ENCODE measurements around the gene PIAS1. TPM values are rescaled to one million over a fixed set of nuclear protein-coding genes. Genes with fewer than 3 reads are reported as not detected.
A peak's percentile ranks its signal among the peaks of the same experiment; 100 is the strongest.

Gene PIAS1
- total RNA-seq, 3 donors from 2014 or later (not counting 1 experiment from before 2014, with no cell fraction given), result 94.7 to 103 (median 99.2) TPM

- H3K27ac ChIP-seq (ENCODE audit: low read length), result no peak overlapping the region
- H3K27ac Mint-ChIP-seq, result peak overlapping the region in 1 of 2 donors; percentile 38
- ATAC-seq (no peak), DNase-seq (no peak)
- peaks cover 3% of the 10 kb centered on the region for H3K36me3 ChIP-seq (ENCODE audit: control insufficient read depth, insufficient read depth, low read length)
- H3K4me1 ChIP-seq (ENCODE audit: control insufficient read depth, insufficient read depth, low read length), result peaks cover 3% of the 10 kb centered on the region
- H3K4me3 ChIP-seq (ENCODE audit: low read length), result no peak overlapping the region
- peaks cover 0 to 18% of the 10 kb centered on the region in 2 donors for H3K4me1 Mint-ChIP-seq
- H3K27me3 Mint-ChIP-seq (ENCODE audit: low read depth in 2 of 2), result no peaks in the 10 kb centered on the region
- no peaks in the 10 kb centered on the region for H3K36me3 Mint-ChIP-seq
- intact Hi-C loops (cut with micrococcal nuclease), result no loop called here
- no peaks in the 10 kb centered on the region for H3K9me3 ChIP-seq (ENCODE audit: control insufficient read depth, insufficient read depth, low read length)
- no peak for TF ChIP-seq CTCF (IDR thresholded peaks at IDR 0.05)
- H3K27me3 ChIP-seq (ENCODE audit: control insufficient read depth, insufficient read depth, low read length), result no peaks in the 10 kb centered on the region
- no peaks in the 10 kb centered on the region for H3K9me3 Mint-ChIP-seq
- no peak overlapping the region for H3K4me3 Mint-ChIP-seq
- 97% methylated on average over 8 of the region's 8 CpGs for WGBS (ENCODE audit: insufficient coverage)
Observed at GRCh38 chr15:68197170-68197492, 143.0 kb downstream of the PIAS1 start.

- intact Hi-C loops (cut with micrococcal nuclease), result no loop called here
- H3K27ac Mint-ChIP-seq, result peak overlapping the region in 1 of 2 donors; percentile 38
- peaks cover 0 to 16% of the 10 kb centered on the region in 2 donors for H3K4me1 Mint-ChIP-seq
- H3K27me3 ChIP-seq (ENCODE audit: control insufficient read depth, insufficient read depth, low read length), result no peaks in the 10 kb centered on the region
- peaks cover 3% of the 10 kb centered on the region for H3K4me1 ChIP-seq (ENCODE audit: control insufficient read depth, insufficient read depth, low read length)
- DNase-seq (no peak), ATAC-seq (no peak)
- no peaks in the 10 kb centered on the region for H3K27me3 Mint-ChIP-seq (ENCODE audit: low read depth in 2 of 2)
- H3K4me3 Mint-ChIP-seq, result no peak overlapping the region
- TF ChIP-seq CTCF (IDR thresholded peaks at IDR 0.05), result no peak
- no peaks in the 10 kb centered on the region for H3K36me3 Mint-ChIP-seq
- 93% methylated on average over 11 of the region's 11 CpGs for WGBS (ENCODE audit: insufficient coverage)
- no peaks in the 10 kb centered on the region for H3K9me3 Mint-ChIP-seq
- no peak overlapping the region for H3K4me3 ChIP-seq (ENCODE audit: low read length)
- no peaks in the 10 kb centered on the region for H3K9me3 ChIP-seq (ENCODE audit: control insufficient read depth, insufficient read depth, low read length)
- peaks cover 2% of the 10 kb centered on the region for H3K36me3 ChIP-seq (ENCODE audit: control insufficient read depth, insufficient read depth, low read length)
- no peak overlapping the region for H3K27ac ChIP-seq (ENCODE audit: low read length)
Observed at GRCh38 chr15:68197661-68198437, 143.7 kb downstream of the PIAS1 start.

GRCh38 chr15:68199340-68199739 is 145.2 kb downstream of the PIAS1 start:
- DNase-seq, result no peak
- Mint-ChIP-seq H3K4me3 (no peak overlapping the region), H3K27ac (peak overlapping the region in 1 of 2 donors; percentile 70), H3K36me3 (no peaks in the 10 kb centered on the region), H3K4me1 (peaks cover 0 to 11% of the 10 kb centered on the region in 2 donors), H3K27me3 (ENCODE audit: low read depth in 2 of 2) (no peaks in the 10 kb centered on the region), H3K9me3 (no peaks in the 10 kb centered on the region)
- H3K27ac ChIP-seq (ENCODE audit: low read length), result no peak overlapping the region
- no peak overlapping the region for H3K4me3 ChIP-seq (ENCODE audit: low read length)
- TF ChIP-seq CTCF (IDR thresholded peaks at IDR 0.05), result no peak
- no peaks in the 10 kb centered on the region for H3K27me3 ChIP-seq (ENCODE audit: control insufficient read depth, insufficient read depth, low read length)
- peaks cover 3% of the 10 kb centered on the region for H3K4me1 ChIP-seq (ENCODE audit: control insufficient read depth, insufficient read depth, low read length)
- WGBS (ENCODE audit: insufficient coverage), result 86% methylated on average over 11 of the region's 11 CpGs
- intact Hi-C loops (cut with micrococcal nuclease), result no loop called here
- H3K9me3 ChIP-seq (ENCODE audit: control insufficient read depth, insufficient read depth, low read length), result no peaks in the 10 kb centered on the region
- no peaks in the 10 kb centered on the region for H3K36me3 ChIP-seq (ENCODE audit: control insufficient read depth, insufficient read depth, low read length)
- ATAC-seq, result no peak
